ENCODE results near the gene AMMECR1L. TPM values are rescaled to one million over a fixed set of nuclear protein-coding genes. Genes with fewer than 3 reads are reported as not detected.

Gene AMMECR1L
- total RNA-seq, 1 experiment from 2014 or later, result 29.3 TPM

DNA sequence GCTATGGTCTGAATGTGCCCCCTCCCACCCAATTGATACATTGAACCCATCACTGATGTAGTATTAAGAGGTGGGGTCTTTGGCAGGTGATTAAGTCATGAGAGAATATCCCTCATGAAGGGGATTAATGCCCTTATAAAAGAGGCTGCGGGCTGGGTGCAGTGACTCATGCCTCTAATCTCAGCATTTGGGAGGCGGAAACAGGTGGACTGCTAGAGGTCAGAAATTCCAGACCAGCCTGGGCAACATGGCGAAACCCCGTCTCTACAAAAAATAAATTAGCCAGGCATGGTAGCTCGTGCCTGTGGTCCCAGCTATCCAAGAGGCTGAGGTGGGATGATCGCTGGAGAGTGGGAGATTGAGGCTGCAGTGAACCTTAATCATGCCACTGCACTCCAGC, 42.1 kb downstream of the AMMECR1L start:
- H3K4me3 Mint-ChIP-seq (ENCODE audit: unreplicated experiment), result no peak overlapping the region
- TF ChIP-seq, protein P1, sequence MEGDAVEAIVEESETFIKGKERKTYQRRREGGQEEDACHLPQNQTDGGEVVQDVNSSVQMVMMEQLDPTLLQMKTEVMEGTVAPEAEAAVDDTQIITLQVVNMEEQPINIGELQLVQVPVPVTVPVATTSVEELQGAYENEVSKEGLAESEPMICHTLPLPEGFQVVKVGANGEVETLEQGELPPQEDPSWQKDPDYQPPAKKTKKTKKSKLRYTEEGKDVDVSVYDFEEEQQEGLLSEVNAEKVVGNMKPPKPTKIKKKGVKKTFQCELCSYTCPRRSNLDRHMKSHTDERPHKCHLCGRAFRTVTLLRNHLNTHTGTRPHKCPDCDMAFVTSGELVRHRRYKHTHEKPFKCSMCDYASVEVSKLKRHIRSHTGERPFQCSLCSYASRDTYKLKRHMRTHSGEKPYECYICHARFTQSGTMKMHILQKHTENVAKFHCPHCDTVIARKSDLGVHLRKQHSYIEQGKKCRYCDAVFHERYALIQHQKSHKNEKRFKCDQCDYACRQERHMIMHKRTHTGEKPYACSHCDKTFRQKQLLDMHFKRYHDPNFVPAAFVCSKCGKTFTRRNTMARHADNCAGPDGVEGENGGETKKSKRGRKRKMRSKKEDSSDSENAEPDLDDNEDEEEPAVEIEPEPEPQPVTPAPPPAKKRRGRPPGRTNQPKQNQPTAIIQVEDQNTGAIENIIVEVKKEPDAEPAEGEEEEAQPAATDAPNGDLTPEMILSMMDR (IDR thresholded peaks at IDR 0.05; ENCODE audit: insufficient read depth in 1 of 2, low read depth in 1 of 2, low read length in 1 of 2, severe bottlenecking in 1 of 2, unreplicated experiment in 1 of 2), result no peak
- Histone ChIP-seq H3K36me3 (ENCODE audit: control insufficient read depth, insufficient read depth, low read length) (peaks cover 2% of the 10 kb centered on the region; the same call in 1 of the 2 replicates), H3K4me1 (no peaks in the 10 kb centered on the region), H3K4me3 (ENCODE audit: low read depth, low read length) (no peak overlapping the region), H3K9me3 (no peaks in the 10 kb centered on the region), H3K27me3 (replicated peaks; ENCODE audit: control insufficient read depth, insufficient read depth, low read length) (no peaks in the 10 kb centered on the region)
- POLR2A ChIA-PET, result no interaction called here
- no TSS peak for BruUV-seq (replicated peaks)
- CTCF ChIA-PET, result no interaction called here
- intact Hi-C loops (cut with micrococcal nuclease; ENCODE audit: unreplicated experiment), result no loop called here
- peaks cover 43% of the 10 kb centered on the region for H3K36me3 Mint-ChIP-seq (ENCODE audit: insufficient read depth, unreplicated experiment)
- H3K27ac Mint-ChIP-seq (ENCODE audit: unreplicated experiment), result no peak overlapping the region
- no peaks in the 10 kb centered on the region for H3K27me3 Mint-ChIP-seq (ENCODE audit: insufficient read depth, unreplicated experiment)
- no peak for DNase-seq
- peaks cover 10% of the 10 kb centered on the region for H3K9me3 Mint-ChIP-seq (ENCODE audit: unreplicated experiment)
- no peaks in the 10 kb centered on the region for H3K4me1 Mint-ChIP-seq (ENCODE audit: low read depth, unreplicated experiment)

DNA sequence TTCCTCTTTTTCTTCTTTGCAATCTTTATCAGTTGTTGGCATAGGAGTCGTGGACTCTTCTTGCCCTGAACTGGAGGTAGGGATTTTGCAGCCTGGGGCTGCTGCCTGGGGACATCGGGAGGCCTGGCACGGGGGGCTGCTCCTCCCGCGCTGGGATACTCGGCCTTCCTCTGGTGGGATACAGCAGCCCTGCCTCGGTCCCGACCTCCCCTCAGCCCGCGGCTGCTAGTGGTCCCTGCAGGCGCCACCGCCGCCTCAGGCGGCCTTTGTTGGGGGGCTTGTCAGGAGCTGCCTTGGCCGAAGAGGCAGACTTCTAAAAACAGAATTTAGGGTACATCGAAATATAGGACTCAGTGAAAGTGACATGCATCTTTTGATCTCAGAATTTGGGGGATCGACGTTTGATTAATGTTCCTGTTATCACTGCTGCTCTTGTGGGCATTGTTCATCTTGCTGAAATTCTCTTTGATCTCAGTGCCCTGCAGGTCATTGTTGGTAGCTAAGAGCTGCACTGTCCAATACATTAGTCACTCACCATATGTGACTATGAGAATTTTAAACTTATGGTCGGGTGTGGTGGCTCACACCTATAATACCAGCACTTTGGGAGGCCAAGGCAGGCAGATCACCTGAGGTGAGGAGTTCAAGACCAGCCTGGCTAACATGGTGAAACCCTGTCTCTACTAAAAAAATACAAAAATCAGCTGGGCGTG, 44.1 kb downstream of the AMMECR1L start:
- no TSS peak for BruUV-seq (replicated peaks)
- no peak overlapping the region for H3K4me3 Mint-ChIP-seq (ENCODE audit: unreplicated experiment)
- H3K4me1 Mint-ChIP-seq (ENCODE audit: low read depth, unreplicated experiment), result no peaks in the 10 kb centered on the region
- peaks cover 26% of the 10 kb centered on the region for H3K36me3 Mint-ChIP-seq (ENCODE audit: insufficient read depth, unreplicated experiment)
- H3K27me3 Mint-ChIP-seq (ENCODE audit: insufficient read depth, unreplicated experiment), result no peaks in the 10 kb centered on the region
- TF ChIP-seq, protein P1 (IDR thresholded peaks at IDR 0.05; ENCODE audit: insufficient read depth in 1 of 2, low read depth in 1 of 2, low read length in 1 of 2, severe bottlenecking in 1 of 2, unreplicated experiment in 1 of 2), result no peak
- no peak overlapping the region for H3K27ac Mint-ChIP-seq (ENCODE audit: unreplicated experiment)
- peaks cover 2% of the 10 kb centered on the region; the same call in 1 of the 2 replicates for H3K36me3 ChIP-seq (ENCODE audit: control insufficient read depth, insufficient read depth, low read length)
- H3K9me3 Mint-ChIP-seq (ENCODE audit: unreplicated experiment), result peaks cover 10% of the 10 kb centered on the region
- ChIA-PET CTCF (interaction anchor here (0.8 kb wide), 1 partner anchor 222 kb away, joined by 3 read pairs; no protein-coding TSS in a partner anchor), POLR2A (no interaction called here)
- no peaks in the 10 kb centered on the region for H3K4me1 ChIP-seq
- intact Hi-C loops (cut with micrococcal nuclease; ENCODE audit: unreplicated experiment), result no loop called here
- DNase-seq, result no peak
- no peak overlapping the region for H3K4me3 ChIP-seq (ENCODE audit: low read depth, low read length)
- H3K27me3 ChIP-seq (replicated peaks; ENCODE audit: control insufficient read depth, insufficient read depth, low read length), result no peaks in the 10 kb centered on the region
- no peaks in the 10 kb centered on the region for H3K9me3 ChIP-seq

DNA sequence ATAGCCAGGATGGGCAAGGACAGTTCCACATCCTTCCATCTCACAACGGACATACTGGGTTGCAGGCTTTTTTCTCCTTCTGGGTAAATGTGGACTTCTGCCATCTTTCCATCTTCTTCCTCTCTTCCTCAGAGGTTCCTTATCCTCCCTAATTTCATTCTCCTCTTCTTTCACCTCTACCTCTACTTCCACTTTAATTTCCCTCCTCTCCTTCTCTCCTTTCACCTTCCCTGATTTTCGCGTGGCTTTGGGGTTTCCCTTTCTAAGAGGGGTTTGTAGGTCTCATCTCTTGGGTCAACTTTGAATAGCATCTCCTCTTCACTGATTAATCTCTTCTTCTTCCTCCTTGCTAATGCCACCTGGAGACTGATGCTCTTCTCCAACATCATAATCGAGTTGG, 44.9 kb downstream of the AMMECR1L start:
- intact Hi-C loops (cut with micrococcal nuclease; ENCODE audit: unreplicated experiment), result no loop called here
- Histone ChIP-seq H3K9me3 (no peaks in the 10 kb centered on the region), H3K4me3 (ENCODE audit: low read depth, low read length) (no peak overlapping the region), H3K27me3 (replicated peaks; ENCODE audit: control insufficient read depth, insufficient read depth, low read length) (no peaks in the 10 kb centered on the region), H3K4me1 (no peaks in the 10 kb centered on the region), H3K36me3 (ENCODE audit: control insufficient read depth, insufficient read depth, low read length) (no peaks in the 10 kb centered on the region)
- Mint-ChIP-seq H3K27me3 (ENCODE audit: insufficient read depth, unreplicated experiment) (no peaks in the 10 kb centered on the region), H3K4me1 (ENCODE audit: low read depth, unreplicated experiment) (no peaks in the 10 kb centered on the region), H3K9me3 (ENCODE audit: unreplicated experiment) (peaks cover 10% of the 10 kb centered on the region), H3K36me3 (ENCODE audit: insufficient read depth, unreplicated experiment) (peaks cover 19% of the 10 kb centered on the region), H3K27ac (ENCODE audit: unreplicated experiment) (no peak overlapping the region), H3K4me3 (ENCODE audit: unreplicated experiment) (no peak overlapping the region)
- no peak for DNase-seq
- no TSS peak for BruUV-seq (replicated peaks)
- TF ChIP-seq, protein P1 (IDR thresholded peaks at IDR 0.05; ENCODE audit: insufficient read depth in 1 of 2, low read depth in 1 of 2, low read length in 1 of 2, severe bottlenecking in 1 of 2, unreplicated experiment in 1 of 2), result no peak
- ChIA-PET CTCF (interaction anchor here (0.8 kb wide), 1 partner anchor 222 kb away, joined by 3 read pairs; no protein-coding TSS in a partner anchor), POLR2A (no interaction called here)
